HG03460 (cell line): ENCODE data around the gene OR7A10.

Experiments used
- ATAC-seq: cut with Tn5 transposase; IDR thresholded peaks from one replicate; pipeline ENCODE4 v1.9.1; 2021; ENCODE audit not compliant: unreplicated experiment

OR7A10 gene

DNA sequence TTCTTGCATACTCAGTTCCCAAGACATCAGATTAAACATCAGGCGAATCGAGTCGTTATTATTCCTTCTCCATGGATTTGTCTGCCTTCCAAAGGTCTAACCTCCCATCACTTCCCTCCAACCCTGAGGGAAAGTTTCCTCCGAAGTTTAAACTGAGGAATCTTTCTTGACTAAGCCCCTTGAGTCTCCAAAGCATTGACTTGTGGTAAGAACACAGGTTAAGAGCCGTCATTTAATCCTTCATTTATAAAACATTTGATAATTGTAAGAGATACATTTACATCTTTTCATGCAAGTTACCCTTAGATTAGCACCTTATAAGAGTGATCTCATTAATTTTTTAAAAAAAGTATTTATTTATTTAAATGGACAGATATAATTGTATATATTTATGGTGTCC lies at the start of gene OR7A10:
Gene OR7A10 (minus strand): TSS at position 101 of the 400 bp plus-strand sequence. CDS start 7,045 bp downstream, outside the sequence.
- no peak for ATAC-seq

DNA sequence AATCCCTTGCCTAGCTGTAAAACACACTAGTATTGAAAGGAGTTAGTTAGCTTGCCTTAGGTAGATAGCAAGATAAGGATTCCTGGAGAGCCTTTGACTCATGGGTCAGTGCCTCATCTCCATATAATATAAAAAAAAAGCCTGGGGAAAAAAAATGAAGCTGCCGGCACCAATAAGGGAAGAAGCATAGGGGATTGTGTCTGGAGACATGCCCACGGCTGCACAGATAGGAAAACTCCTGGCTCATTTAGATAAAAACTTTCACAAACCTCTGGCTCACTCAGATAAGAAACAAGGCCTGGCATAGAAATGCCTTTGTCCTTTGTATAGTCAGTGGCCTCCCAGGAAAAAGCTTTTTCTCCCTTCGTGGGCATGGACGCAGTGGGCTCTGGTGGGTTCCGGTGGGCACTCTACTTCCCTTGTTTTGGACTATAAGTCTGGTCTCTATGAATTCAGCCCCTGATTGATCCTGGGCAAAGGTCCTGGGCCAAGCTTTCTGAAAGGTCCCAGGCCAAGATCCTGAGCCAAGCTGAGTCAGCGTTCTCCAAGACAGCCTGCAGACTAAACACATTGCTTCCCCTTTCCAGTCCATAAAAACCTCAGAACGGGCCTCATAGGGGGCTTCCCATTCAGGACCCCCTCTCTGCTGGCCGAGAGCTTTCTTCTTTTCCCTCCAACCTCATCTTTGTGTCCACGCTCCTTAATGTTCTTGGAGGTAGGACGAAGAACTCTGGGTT lies 42.1 kb upstream of the OR7A10 start:
- no peak for ATAC-seq

GRCh38 chr19:14889994-14890642 lies 41.4 kb upstream of the OR7A10 start:
- ATAC-seq, result no peak

DNA sequence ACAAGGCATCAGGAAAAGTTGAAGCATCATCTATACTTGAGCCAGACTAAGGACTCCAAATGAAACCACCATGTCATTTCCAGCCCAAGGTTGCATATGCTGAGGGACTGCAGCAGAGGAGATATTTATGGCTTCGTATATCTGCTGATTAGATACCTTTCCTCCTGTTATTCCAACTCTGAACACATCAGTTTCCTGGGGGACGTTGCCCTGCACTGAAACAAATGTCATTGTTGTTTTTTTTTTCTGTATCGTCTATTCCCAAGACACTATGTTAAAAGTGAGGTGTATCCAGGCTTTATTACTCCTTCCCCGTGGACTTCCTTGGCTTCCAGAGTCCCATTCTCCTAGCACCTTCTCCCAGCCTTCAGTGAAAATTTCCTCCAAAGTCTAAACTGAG lies 37.3 kb upstream of the OR7A10 start, which contains the start of gene OR7A17:
Gene OR7A17 (minus strand): TSS at position 101 of the 400 bp plus-strand sequence. CDS start 4,777 bp downstream, outside the sequence.
- ATAC-seq, result no peak

DNA sequence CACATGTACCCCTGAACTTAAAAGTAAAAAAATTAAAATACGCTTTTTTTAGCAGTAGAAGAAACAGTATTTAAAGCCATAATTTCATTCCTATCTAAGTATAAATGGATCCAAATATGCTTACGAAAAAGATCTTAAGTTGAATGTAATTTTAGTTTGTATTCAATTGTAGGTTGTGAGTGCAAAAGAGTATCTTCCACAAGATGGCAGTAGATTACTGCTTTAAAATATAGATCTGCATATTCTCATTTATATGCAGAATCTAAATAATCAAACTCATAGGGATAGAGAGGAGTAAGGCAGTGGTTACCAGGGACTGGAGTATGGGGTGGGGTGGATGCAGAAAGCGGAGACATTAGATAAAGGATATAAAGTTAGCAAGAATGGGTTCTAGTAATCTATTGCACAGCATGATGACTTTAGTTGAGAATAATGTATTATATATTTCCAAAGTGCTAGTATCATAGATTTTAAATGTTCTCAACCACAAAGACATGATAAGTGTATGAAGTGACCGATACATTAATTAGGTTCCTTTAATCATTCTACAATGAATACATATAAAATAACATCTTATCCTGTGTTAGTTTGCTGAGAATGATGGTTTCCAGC lies 23.0 kb upstream of the OR7A10 start:
- ATAC-seq, result no peak

DNA sequence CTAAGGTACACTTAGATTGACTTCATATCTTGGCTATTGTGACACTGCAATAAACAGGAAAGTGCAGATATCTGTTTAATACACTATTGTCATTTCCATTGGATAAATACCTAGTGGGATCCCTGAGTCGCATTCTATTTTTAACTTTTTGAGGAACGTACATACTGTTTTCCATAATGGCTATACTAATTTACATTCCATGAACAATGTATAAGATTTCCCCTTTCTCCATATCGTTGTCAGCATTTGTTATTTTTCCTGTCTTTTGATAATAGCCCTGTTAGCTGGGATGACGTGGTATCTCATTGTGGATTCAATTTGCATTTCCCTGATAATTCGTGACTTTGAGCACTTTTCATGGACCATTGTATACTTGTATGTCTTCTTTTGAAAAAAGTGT lies 19.8 kb upstream of the OR7A10 start:
- no peak for ATAC-seq

GRCh38 chr19:14843578-14843977 lies 5.1 kb downstream of the OR7A10 start:
- ATAC-seq, result no peak

DNA sequence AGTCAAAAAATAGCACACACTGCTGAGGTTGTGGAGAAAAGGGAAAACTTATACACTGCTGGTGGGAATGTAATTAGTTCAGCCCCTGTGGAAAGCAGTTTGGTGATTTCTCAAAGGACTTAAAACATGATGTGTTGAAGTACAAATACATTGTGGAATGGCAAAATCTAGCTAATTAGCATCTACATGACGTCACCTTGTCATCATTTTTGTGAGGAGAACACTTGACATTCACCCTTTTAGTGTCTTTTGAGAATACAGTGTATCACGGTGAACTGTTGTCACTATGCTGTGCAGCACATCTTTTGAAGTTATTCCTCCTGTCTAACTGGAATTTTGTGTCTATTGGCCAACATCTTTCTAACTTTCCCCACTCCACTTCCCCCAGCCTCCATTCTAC lies 5.6 kb downstream of the OR7A10 start:
- no peak for ATAC-seq

DNA sequence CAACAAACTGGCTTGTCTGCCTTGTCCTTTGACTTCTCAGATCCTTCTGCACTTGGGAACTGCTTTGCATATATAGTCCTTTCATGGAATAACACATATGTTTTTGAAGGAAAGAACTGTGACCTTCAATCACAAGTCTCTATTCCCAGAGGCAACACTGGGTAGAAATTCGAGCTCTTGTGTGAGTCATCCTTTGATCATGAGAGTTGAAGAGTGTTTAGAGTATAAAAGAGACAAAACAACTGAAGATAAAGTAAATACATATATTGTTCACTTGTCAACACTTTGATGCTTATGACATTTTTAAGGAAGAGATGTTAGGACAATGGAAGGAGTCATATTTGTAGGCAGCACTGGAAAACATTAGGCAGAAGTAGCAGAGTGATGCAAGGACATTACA lies 8.5 kb downstream of the OR7A10 start:
- ATAC-seq, result no peak

DNA sequence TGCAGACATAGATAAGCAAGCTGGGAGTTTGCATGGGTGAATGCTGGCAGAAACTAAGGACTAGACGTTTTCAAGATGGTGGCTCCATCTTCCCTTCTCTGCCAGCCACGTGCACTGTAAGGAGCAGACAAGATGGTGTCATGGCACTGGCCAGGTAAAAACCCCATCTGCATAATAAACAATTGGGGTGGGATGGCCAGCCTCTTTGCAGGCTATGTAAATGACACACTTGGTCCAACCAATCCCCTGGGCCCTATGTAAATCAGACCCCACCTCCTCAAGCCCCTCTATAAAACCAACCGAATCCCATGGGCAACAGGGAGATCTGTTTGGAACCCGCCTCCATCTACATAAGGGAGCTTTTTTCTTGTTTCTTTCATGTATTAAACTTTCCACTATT lies 11.3 kb downstream of the OR7A10 start:
- no peak for ATAC-seq

- ATAC-seq, result no peak
Observed at GRCh38 chr19:14835011-14835410, 13.7 kb downstream of the OR7A10 start, which contains the start of the genes OR7A5 and OR7C1. Gene OR7A5 (minus strand): TSS chr19:14835185. CDS start chr19:14828241, 6,944 bp downstream. Gene OR7C1 (minus strand): TSS chr19:14835185. CDS start chr19:14800136, 35,049 bp downstream.

DNA sequence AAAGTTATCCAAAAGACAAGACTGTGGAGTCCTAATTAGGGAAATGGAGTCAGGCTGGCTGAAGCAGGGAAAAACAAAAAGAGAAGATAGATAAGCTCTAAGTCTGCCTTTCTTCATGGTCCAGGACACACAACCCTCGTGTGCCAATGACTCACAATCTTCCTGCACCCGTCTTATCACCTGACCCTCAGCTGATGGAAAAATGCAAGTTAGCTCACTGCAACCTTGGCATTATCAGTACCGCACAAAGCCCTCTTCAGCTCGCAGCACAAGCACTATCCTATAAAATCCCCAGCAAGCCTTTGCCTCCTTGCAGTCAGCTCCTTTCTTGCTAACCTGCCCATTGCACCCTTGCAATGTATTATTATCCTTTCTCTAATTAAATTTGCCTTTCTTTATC lies 18.0 kb downstream of the OR7A10 start:
- no peak for ATAC-seq

DNA sequence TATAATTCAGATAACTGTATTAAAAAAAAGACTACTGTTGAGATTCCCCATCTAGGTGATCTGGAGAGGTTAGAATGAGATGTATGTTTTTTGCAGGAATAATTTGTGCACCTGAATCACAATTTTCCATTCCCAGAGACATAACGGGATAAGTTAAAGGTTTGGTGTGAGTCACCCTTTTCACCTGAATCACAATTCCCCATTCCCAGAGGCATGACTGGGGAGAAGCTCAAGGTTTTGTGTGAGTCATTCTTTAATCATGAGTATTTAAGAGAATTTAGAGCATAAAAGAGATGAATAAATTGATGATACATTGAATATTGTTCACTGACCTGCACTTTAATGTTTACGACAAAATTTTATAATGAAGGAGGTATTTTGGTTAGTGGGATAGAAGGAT lies 22.7 kb downstream of the OR7A10 start:
- no peak for ATAC-seq

- ATAC-seq, result no peak
Observed at GRCh38 chr19:14821937-14822336, 26.8 kb downstream of the OR7A10 start.

DNA sequence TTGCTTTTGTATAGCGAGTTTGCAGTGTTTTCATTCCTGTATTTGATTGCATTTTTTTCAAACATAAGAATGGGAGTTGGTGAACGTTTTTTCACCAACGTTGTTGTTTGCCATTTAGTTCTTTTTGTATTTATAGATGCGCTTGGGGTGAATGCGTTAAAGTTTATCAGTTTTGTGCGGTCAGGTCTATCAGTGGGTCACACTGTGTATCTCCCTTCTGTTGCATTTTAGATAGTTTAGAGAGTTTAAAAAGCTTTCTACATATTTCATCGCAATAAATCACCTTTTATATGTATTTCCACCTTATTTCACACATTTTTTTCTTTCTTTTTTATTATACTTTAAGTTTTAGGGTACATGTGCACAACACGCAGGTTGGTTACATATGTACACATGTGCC lies 30.1 kb downstream of the OR7A10 start:
- no peak for ATAC-seq

DNA sequence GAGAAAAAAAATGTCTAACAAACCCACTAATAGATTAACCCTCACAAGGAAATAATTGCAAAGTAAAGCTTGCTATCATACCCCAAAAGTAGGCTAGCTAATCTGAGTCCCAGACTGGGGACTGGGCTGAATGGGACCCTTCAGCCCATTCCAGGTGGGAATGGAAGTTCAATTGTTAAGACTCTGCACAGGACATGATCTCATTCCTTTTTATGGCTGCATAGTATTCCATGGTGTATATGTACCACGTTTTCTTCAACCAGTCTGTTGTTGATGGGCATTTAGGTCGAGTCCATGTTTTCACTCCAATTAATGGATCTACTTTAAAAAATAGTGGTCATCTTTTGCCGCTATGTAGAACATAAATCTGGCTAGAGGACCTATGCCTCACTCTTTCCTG lies 31.7 kb downstream of the OR7A10 start:
- no peak for ATAC-seq

DNA sequence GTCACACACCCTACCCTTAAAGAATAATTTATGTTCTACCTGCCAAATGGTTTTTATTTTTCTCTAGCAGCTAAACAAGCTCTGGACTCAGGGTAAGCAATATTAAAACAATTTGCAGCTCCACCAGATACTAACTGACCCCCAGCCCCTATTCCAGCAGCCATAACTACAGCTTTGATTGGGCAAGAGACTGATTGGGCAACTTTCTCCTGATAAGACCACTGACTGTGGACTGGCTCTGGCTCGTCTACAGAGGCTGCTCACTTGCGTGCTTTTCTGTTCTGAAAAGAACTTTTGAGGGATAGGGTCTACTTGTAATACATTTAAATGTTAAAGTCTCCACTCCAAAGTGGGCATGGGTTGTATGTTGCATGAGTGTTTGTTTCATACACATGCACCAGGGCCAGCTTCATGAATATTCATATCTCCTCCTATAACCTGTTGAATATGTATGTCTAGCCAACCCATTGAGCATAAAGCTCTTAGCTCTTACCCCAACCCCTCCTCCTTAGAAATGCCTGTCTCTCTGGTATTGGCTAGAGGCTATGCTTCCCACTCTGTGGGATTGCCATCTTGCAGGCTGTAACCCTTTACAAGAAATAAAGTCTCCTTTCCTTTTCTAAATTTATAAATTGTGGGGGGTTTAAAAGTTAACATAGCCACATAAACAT lies 33.6 kb downstream of the OR7A10 start:
- ATAC-seq, result no peak

- no peak for ATAC-seq
Observed at GRCh38 chr19:14809272-14810057, 39.3 kb downstream of the OR7A10 start.

GRCh38 chr19:14804765-14805164 lies 44.0 kb downstream of the OR7A10 start:
- no peak for ATAC-seq

DNA sequence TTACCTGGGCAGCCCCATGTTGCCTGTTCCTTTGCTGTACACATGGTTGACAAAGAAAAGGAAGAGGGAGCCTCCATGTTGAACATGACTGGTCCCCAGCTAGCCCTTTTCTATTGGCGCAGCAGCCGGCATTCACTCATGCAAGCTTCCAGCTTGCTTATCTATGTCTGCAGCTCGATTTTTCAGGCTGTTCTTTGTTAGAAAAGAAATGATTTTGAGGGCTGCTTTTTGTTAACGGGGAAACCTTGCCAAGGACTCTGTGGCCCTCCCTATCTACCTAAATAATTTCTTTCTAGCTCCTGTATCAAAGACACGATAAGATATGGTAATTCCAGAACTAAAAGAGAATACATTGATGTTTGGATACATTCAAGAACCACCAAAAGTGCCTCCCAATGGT lies 50.0 kb downstream of the OR7A10 start:
- no peak for ATAC-seq

- ATAC-seq, result no peak
Observed at GRCh38 chr19:14796021-14796420, 52.7 kb downstream of the OR7A10 start.
